ENCODE data around the gene P4HTM.

Gene P4HTM

DNA sequence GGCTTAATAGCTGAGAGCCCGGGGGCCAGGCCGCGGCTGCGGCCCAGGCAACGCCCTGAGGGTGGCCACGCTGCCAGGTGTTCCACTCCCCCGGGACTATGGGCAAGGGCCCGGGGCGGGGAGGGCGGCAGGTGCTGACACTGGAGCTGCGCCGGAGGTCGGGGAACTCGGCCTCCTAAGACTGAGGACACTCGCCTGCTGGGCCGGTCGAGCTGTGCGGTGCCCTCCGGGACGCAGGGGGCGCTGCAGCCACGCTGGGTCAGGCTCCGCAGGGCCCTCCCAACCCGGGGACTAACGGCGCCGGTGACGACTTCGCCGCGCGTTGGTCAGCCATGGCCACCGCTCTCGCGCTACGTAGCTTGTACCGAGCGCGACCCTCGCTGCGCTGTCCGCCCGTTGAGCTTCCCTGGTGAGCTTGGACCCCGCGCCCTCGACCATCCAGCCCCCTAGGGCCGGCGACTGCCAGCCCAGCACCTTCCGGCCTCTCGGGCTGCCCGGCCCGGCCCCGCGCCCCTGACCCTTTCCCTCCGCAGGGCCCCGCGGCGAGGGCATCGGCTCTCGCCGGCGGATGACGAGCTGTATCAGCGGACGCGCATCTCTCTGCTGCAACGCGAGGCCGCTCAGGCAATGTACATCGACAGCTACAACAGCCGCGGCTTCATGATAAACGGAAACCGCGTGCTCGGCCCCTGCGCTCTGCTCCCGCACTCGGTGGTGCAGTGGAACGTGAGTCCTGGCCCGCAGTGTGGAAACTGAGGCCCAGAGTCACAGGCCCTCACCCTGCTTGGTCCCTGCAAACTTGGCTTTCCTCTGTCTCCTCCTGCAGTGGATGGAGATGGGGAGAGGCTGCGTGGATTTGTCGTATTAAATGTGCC is 32.0 kb downstream of the P4HTM start, which contains the start of gene NDUFAF3:
Gene NDUFAF3, plus strand, starts transcription at position 309 of the 875 bp plus-strand sequence. Its CDS starts 24 bp downstream, at position 333.
- peak; percentile 86 to 88 for DNase-seq (ENCODE audit: extremely low read depth in 1 of 2, low read depth in 1 of 2)

DNA sequence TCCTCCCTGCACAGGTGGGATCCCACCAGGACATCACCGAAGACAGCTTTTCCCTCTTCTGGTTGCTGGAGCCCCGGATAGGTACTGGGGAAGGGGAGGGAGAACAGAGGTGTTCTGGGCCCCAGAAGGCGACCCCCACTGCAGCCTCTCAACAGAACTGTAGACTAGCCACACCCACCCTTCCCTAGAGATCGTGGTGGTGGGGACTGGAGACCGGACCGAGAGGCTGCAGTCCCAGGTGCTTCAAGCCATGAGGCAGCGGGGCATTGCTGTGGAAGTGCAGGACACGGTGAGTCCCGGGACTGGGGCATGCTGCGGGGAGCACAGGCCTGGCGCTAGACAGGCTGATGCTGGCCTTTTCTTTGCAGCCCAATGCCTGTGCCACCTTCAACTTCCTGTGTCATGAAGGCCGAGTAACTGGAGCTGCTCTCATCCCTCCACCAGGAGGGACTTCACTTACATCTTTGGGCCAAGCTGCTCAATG is 32.7 kb downstream of the P4HTM start:
- DNase-seq (ENCODE audit: extremely low read depth in 1 of 2, low read depth in 1 of 2): no peak

DNA sequence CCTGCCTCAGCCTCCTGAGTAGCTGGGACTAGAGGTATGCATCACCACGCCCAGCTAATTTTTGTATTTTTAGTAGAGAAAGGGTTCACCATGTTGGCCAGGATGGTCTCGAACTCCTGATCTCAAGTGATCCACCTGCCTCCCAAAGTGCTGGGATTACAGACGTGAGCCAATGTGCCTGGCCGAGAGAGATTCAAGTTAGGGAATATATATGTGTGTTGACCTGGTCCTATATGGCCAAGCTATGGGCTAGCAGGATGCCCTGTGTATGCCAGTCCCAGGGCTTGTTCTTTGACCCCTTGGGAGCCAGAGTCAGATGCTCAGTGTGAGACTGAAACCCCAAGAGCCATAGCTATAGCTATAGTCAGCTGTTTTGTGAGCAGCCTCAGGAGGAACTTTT is 33.7 kb downstream of the P4HTM start:
- DNase-seq (ENCODE audit: extremely low read depth in 1 of 2, low read depth in 1 of 2): no peak

DNA sequence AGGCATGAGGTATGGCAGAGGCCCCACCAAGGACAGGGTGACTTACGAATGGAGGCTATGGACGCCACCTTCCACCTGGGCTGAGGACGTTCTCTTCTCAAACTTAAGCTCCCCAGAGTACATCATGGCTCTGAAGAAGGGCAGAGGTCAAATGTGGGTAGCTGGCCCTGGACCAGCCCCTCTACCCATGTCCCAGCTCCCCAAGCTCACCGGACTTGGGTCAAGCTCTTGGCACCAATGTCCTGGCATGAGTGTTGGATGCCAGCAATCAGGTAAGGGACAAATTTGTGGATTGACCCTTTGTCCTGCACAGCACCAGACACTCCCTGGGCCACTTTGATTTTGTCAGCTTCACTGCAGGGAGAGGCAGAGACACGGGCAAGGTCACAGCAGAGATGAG is 34.4 kb downstream of the P4HTM start:
- DNase-seq (ENCODE audit: extremely low read depth in 1 of 2, low read depth in 1 of 2): no peak

DNA sequence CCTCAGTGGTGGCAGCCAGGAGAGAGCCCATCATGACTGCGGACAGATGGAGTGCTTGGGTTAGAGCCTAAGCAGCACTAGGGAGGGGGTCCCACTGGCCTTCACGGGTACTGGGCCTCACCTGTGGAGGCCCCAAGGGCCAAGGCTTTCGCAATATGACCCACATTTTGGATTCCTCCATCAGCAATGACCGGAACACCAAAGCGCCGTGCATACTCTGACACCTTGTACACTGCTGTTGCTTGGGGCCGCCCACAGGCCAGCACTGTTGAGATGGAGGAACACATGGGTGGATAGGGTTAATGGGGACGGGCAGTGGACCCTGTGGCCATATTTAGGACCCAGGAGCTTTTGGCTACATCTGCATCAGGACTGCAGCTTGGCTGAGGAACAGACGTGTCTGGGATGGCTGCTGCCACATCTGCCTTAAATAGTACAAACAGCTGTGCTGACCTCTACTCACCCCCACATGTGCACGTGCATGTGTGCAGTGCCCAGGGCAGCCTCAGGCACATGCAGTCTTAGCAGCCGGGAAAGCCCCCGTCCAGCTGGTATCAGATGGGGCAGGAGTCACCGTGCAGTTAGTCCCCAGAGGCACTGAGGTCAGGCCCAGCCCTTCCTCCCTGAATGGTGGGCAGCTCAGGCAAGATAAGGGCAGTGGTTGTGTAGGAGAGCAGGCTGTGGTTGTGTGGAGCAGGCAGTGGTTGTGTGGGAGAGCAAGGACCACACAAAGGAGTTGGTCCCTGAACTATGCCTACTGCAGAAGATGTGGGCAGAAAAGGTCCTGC is 35.2 kb downstream of the P4HTM start:
- no peak for DNase-seq (ENCODE audit: extremely low read depth in 1 of 2, low read depth in 1 of 2)

DNA sequence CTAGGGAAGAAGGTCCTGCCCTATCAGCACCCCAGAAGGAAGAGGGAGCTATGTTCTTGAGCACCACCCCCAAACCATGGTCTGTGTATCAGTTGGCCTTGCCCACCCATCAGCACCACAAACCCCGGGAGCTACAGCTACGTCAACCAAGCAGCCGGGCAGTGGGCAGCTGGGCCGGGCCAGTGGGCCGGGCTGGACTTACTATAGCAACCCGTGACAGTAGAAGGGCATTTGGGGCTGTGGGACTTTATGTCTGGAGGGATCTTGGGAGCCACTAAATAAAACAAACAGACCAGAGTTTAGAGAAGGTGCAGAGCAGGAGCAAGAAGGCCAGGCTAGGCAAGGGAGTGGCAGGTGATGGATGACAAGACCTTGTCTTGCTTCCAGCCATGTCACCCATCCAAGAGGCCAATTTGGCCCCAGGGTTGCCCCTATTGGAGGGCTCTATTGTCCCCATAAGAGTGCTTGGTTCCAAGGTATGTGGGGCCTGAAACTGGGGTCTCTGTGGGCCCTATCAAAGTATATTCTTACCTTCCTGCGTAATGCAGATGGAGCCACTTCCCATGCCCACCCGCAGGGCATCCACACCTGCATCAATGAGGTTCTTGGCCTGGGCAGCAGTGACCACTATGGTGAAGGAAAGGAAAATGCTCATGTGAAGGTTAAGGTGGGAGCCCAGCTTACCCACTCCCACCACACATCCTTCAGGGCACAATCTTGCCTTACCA is 35.9 kb downstream of the P4HTM start:
- no peak for DNase-seq (ENCODE audit: extremely low read depth in 1 of 2, low read depth in 1 of 2)

DNA sequence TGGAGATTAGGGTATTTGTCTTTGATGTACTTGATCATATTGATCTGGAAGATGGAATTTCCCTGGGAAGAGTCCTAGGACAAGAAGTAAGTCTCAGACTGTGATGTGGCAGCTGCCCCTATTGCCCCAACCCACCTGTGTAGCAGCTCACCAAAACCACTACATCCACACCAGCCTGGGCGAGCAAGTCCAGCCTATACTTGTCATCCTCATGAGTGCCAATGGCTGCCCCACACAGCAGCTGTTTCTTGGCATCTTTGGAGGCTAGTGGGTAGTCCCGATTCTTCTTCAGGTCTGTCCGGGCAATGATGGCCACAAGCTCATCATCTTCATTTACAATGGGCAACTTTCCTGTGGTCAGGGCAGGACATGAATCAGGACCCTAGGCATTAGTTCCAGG is 36.5 kb downstream of the P4HTM start:
- no peak for DNase-seq (ENCODE audit: extremely low read depth in 1 of 2, low read depth in 1 of 2)

DNA sequence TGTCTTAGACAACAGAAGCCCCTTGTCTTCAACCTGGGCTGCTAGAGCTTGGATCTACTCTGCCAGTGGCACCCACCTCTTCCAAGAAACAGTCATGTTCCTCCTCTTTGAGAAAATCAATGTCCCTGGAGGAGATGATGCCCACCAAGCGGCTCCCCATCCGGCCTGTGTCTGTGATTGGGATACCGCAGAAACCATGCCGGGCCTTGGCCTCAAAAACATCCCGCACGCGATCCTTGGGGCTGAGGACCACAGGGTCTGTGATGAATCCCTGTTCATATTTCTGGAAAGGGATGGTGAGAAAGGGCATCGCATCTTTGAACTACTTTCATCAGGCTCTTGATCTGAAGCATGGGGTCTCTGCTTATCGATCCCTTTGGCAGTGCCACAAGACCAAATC is 37.6 kb downstream of the P4HTM start:
- DNase-seq (ENCODE audit: extremely low read depth in 1 of 2, low read depth in 1 of 2): no peak

DNA sequence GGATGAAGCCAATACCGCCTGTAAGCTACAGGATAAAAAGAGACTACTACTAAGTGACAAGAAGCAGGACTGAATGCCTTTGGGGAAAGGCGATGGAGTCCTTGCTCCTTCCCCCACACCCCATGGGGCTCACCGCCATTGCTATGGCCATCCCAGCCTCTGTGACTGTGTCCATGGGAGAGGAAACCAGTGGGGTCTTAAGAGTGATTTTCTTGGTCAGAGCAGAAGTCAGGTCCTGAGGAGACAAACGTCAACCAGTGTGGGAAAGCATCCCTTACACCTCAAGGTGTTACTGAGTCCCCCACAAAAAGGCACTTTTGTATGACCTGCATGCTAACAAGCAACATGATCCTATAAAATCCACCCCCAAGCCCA is 38.2 kb downstream of the P4HTM start:
- DNase-seq (ENCODE audit: extremely low read depth in 1 of 2, low read depth in 1 of 2): no peak

DNA sequence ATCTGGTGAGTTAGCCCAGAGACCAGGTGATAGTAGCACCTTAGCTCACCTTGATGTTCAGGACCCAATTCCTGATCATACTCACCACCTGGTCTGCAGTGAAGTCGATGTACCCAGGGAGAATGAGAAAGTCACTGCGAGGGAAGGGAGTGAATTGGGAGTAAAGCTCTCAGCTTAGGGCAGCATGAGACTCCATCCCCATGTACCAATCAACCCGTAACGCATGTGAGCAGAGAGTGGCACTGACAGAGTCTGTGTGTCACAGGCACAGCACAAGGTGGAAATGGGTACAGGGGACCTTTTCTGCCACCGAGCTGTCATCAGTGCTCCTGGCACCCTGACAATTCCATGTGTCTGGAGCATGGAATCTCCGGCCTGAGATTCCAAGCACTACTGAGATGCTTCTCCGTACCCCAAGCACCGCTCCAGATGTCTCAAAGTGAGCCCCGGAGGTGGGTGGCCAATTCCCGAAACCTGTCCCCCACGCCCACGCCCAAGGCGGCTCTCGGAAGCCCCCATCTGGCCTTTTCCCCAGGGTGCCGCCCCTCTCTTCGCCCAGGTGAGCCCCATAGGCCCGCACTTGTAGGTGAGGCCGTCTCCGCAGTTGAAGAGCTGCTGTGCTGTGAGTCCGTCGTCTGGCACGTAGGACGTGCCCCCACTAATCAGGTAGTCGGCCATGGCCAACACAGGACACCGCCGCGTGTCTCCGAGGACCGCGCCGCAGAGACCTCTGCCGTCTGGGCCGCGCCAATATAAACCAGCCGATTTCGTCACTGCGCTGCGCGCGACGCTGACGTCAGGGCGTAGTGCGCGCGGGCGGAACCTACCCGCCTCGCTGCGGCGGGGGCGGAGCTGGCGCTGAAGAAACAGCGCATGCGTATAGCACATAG is 38.9 kb downstream of the P4HTM start, which contains the start of gene IMPDH2:
Gene IMPDH2, minus strand, starts transcription at position 726 of the 890 bp plus-strand sequence. Its CDS starts 48 bp downstream, at position 678.
- peak; percentile 83 to 86 for DNase-seq (ENCODE audit: extremely low read depth in 1 of 2, low read depth in 1 of 2)

DNA sequence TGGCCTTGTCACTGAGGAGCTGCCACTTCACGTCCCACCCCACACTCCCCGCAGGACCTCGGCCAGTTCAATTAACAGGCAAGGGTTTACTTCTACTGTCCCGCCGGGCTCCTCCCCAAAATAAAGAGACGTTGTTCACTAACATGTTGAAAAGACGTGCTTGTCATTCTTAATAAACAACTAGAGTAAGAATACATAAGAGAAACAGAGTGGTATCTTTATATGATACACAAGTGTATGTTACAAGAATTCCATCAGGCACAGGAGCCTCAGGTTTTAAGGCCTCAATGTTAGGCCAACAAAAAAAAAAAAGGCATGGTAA is 39.5 kb downstream of the P4HTM start:
- no peak for DNase-seq (ENCODE audit: extremely low read depth in 1 of 2, low read depth in 1 of 2)

DNA sequence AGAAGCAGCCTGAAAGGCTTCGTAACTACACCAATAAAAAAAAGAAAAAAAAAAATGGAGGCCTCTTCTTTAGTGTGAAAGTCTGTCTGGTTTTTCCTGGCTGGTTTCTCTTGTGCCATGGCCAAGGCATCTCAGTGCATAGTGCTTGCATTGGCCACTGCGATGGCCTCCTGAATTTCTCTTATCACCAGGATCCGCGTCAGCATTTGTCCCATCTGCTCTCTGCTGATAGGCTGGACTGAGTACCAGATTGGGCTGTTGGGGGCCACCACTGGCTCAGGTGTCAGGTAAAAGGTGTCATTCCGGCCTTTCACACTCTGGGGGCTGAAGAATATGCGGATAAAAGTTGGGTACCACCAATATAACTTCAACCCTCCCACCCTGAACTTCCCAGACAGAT is 40.3 kb downstream of the P4HTM start:
- no peak for DNase-seq (ENCODE audit: extremely low read depth in 1 of 2, low read depth in 1 of 2)

DNA sequence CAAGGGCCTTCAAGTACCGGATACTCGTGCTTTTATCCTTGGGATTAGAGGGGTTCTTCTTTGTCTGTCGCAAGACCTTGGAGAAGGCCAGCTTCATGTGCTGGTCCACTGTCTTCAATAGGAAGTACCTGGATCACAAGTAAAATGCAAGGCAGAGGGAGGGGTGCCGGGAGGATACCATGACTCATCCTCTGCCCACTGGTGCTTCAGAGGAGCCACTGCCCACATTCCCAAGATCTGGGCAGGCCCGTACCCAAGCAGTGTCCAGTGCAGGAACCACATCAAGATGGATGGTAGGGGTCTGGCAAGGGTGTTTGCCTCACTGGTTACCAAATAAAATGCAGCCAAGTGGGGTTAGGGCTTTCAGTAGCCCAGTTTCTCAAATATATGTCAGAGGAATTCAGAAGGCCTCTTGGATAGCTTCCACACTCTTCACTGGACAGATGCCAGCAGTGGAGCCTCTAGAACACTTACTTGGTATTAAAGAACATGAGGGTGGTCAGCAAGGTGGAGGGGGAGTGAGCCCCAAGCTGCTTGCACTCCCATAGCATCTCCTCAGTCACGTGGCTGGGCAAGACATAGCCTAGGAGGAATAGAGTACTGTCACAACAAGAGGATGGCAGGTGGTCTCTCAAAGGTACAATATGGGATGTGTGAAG is 42.7 kb downstream of the P4HTM start:
- no peak for DNase-seq (ENCODE audit: extremely low read depth in 1 of 2, low read depth in 1 of 2)

DNA sequence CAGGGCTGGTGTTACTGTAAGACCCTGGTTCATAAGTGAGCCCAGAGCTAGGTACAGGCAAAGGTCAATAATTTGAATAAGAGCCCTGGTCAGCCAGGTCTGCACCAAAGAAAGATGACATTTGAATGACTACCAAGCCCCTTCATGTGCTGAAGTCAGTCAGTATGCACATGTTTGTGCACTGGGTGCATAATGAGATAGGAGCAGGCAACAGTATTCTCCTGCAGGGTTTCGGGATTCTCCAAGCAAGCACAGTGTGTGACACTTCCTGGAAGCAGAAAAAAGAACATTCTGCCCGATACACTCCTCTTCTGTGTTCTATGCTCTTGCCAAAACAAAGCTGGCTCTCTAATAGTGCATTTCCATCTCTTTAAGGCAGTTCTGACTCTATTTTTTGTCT is 44.6 kb downstream of the P4HTM start:
- DNase-seq (ENCODE audit: extremely low read depth in 1 of 2, low read depth in 1 of 2): no peak

DNA sequence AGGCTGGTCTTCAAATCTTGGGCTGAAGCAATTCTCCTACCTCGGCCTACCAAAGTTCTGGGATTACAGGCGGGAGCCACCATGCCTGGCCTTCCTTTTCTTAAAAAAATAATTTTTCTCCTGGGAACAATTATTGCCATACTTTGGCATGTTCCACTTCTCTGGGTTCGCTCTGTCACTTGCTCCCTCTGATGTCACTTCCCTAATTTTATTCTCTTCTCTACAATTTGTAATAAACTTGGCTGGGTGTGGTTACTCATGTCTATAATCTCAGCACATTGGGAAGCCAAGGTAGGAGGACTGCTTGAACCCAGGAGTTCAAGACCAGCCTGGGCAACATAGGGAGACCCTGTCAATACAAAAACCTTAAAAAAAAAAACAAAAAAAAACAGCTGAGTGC is 45.2 kb downstream of the P4HTM start:
- no peak for DNase-seq (ENCODE audit: extremely low read depth in 1 of 2, low read depth in 1 of 2)

DNA sequence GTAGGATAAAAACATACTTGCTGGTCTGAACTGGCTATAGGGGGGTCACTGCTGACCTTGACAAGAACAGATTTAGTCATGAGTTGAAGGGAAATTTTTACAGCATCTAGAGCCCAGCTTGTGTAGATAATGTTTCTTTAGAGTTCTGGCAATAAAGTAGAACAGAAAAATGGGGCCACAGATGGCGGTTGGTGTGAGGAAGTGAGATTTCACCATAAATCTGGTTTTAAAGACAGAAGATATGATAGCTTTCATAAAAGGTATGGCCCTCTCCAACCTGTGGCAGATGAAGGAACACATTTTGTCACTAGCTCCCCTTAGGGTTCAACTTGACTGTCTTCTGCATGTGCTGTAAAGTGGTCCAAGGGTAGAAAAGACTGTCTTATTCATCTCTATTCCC is 63.5 kb downstream of the P4HTM start:
- no peak for DNase-seq (ENCODE audit: extremely low read depth in 1 of 2, low read depth in 1 of 2)

DNA sequence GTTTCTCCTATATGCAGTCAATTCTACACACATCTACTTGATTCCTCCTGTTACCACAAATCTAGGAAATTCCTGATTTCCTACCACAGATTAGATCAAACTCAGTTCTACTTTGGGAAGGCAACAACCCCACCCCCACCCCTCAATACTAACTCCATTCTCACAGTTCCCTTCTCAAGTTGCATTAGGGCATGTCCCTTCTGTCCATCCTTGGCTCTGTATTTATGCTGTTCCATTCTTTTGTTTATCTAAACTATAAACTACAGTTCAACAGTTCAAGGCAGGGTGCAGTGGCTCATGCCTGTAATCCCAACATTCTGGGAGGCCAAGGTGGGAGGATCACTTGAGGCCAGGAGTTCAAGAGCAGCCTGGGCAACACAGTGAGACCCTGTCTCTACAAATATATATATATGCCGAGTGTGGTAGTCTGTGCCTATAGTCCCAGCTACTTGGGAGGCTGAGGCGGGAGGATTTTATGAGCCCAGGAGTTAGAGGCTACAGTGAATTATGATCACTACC is 64.4 kb downstream of the P4HTM start:
- DNase-seq (ENCODE audit: extremely low read depth in 1 of 2, low read depth in 1 of 2): no peak

Data from stimulated activated CD8-positive, alpha-beta memory T cell treated with anti-CD3 and anti-CD28 coated beads, Interleukin-7, amount 100 ng/mL, for 48 hours (primary cell).